SKM-1 treated with dmso at 0.1 percent for 144 hours (cell line): Measurements from ENCODE around the gene SLITRK3.
"Not testable (repeated sequence)": the region's sequence is repeated elsewhere in the genome, so short reads cannot be mapped to it uniquely, and the experiment has no call there.

Experiments
- DNase-seq: peaks from one replicate; lab custom pipeline; 2025; ENCODE audit not compliant: unreplicated experiment; lab: John Stamatoyannopoulos, UW

SLITRK3 gene

GRCh38 chr3:165193366-165194254 is 2.6 kb downstream of the SLITRK3 start:
- DNase-seq: no peak

DNA sequence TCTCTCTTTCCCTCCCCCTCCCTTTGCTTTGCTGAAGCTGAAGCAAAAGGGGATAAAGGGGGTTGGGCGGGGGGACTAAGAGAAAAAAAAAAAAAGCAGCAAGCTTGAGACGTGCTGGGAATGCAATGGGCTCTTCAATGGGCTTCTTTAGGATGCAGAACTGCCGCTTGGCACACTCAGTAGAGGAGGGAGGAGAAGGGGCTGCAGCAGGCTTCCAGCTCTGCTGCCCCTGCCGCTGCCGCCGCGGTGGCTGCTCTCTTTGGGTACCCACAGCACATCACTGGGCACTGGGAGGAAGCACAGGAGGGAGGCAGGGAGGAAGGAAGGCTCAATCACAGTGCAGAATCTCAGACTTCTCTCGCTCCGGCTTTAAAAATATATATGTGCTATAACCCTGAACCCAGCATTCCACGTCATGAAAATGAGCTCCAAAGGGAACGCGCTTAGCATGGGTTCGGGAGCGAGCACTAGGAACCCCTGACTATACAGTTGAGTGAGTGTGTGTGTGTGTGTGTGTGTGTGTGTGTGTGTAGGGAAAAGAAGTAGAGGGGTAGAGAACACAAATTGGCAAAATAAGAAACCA is 3.5 kb downstream of the SLITRK3 start:
- DNase-seq: no peak

DNA sequence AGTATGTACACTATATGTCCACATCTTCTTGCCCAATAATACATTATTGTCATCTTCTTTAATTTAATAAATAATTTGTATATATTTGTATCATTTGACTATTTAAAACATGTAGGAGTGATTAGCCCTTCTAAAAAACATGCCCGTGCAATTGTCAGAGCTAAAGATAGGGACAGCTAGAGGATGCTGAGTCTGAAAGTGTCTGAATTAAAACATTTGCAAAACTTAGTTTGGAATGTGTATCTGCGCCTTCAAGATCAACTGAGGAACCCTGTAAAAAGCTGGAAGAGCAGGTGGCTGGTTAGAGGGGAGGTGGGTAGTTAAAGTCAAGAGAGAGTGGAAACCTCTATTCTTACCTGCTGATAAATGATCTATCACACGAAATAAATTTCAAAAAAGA is 4.7 kb downstream of the SLITRK3 start:
- DNase-seq: no peak

DNA sequence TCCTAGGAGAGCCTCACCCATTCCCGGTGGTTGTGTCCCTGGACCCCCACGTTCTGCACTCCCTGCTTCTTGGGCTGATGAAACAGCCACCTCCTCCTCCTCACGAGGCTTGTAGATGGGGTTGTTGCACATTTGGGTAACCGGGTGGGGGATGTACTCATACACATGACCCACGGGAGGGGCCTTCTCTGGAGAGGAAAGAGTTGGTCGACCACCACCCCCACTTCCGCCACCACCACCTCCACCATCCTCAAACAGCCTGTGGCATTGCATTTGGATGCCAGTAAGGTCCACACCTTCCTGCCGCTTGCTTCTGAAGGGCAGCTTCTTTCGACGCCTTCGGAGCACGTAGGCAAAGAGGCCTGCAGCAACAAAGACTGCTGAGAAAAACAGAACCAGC is 7.7 kb downstream of the SLITRK3 start:
- no peak for DNase-seq

DNA sequence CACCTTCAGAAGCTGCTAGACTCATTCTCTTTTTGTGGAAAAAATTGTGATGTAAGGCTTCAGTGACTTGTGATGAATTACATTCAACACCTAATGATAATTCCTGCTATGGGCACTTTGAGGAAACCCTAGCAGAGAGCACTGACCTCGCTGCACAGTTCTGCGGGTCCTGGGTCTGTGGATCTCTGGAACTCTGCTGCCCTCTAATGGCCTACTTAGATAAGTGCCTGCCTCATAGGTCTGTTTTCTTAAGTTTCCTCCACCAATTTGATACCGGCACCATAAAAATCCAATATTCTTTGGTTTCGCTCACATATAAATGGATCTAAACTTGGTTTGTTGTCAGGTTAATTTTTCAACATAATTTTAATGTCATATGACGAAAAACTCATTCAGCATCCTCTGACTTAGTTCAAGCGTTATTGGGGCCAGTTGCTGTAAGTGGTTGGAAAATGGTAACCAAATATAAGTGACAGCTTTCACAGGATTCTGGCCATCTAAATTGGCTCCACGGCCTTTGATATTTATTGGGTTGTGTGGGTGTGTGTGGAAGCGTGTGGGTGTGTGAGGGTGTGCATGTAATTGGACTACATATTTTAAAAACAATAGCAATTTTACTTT is 10.4 kb downstream of the SLITRK3 start:
- DNase-seq: peak; percentile 51

DNA sequence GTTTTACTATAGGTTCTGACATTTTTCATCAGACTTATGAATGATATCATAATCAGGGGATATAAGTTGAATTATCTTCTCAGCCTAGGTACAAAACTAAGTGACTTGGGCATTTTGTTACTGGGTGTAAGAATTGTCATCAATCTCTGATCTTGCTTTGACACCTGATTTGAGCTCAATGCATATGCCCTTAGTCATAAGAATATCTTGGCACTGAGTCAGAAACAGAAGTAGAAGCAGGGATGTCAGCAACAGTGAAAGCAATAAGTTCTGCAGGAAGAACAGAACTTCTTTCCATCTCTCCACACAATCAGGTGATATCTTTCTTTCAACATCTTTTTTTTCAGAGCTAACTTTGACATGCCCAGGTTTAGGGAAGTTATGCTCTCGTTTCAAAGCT is 14.6 kb downstream of the SLITRK3 start:
- DNase-seq: no peak

DNA sequence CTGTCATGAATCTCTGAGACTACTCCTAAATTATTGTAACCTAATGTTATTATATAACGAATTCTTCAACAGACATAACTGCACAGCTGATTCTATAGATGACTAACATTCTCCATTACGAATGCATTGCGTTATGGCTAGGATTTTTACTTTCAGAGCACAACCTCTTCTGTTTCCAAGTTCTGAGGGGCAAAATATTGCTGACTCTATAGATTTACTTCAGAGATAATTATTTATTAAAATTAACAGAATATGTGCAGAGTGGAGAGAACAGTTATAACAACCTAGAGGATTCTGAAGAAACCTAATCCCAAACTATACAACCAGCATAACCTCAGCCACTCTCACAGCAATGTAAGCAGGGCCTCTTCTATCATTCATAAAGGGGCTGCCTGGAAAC is 25.9 kb downstream of the SLITRK3 start:
- DNase-seq: no peak

DNA sequence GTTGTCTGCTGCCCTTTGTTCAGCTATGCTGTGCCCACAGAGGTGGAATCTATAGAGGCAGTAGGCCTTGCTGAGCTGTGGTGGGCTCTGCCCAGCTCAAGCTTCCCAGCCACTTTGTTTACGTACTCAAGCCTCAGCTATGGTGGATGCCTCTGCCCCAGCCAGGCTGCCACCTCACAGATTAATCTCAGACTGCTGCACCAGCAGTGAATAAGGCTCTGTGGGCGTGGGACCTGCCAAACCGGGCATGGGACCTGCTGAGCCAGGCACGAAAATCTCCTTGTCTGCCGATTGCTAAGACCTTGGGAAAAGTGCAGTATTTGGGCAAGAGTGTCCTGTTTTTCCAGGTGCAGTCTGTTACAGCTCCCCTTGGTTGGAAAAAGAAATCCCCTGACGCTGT is 26.8 kb downstream of the SLITRK3 start:
- no peak for DNase-seq

- no peak for DNase-seq
These were observed 33.3 kb downstream of the SLITRK3 start for GRCh38 chr3:165162883-165163282.

DNA sequence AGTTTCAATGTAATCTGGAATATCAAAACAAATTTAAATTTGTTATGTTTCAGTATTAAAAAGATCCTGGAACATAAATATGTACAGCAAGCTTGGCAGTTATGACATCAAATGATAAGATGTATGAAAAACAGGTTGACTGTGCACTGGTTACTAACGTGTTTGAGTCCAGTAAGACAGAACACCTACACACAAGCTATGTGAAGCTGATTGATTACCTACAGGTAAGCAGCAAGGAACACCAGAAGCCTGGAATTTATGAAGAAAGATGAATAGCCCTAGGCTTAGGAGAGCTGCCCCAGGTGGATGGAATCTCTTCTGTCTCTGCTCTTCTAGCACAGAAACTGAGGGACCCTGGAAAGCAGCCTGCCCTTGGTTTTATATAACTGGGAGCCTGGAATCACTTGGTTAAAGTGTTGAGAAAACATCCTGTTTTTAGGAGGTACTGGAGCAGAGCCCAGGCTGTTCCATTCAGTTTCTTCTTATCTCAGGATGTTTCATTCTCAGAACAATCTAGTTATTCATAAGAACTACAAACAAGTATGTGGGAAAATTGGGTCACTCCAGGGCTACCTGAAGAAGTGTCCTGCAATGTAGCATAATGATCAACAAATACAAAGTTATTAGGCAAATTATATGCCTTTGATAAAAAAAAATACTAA is 36.3 kb downstream of the SLITRK3 start:
- DNase-seq: no peak

GRCh38 chr3:165158011-165158410 is 38.2 kb downstream of the SLITRK3 start:
- DNase-seq: no peak

- DNase-seq: no peak
These were observed 39.3 kb downstream of the SLITRK3 start for GRCh38 chr3:165156757-165157420.

DNA sequence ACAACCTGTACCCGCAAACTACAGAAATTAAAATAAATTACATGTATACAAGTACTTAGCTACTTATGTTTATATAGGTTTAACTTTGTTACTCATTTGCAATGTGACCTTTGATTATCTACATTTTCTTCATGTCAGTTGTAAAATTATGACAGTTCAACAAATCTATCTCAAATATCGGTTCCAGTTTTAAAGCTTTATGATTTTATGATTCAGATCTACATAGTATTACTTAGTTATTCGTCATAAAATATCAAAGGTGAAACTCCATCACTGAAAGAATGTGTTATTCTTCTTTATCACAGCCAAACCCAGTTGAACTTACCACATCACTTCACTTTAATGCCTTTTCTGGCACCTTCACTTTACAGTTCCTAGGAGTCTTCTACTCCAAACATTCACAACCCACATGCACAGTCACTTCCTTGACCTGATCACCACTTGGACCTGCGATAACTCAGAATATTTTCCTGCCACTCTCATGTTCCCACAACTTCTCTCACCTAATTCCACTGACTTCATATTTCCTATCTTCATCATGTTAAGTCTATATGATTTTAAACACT is 47.2 kb downstream of the SLITRK3 start:
- DNase-seq: no peak

DNA sequence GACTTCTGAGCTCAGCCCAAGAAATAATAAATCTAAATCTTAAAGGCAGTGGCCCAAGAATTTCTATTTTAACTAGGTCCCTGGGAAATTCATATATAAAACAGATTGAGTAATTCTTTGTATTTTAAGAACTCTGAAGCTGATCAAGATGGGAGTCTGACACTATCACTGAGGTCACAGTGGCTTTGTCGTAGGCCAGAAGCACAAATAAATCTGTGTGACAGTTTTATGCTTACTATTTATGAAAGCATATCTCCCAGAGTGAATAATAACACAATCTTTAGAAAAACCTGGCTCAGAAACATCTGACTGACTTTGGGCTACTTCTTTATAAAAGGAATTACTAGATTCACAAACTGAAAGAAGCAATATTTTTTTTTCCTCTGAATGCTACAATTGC is 51.9 kb downstream of the SLITRK3 start:
- DNase-seq: no peak

- not testable (repeated sequence) for DNase-seq
These were observed 56.3 kb downstream of the SLITRK3 start for GRCh38 chr3:165139918-165140317.
